Measurements from ENCODE around the gene KIFC1.
A peak's percentile ranks its signal among the peaks of the same experiment; 100 is the strongest.

Gene KIFC1

DNA sequence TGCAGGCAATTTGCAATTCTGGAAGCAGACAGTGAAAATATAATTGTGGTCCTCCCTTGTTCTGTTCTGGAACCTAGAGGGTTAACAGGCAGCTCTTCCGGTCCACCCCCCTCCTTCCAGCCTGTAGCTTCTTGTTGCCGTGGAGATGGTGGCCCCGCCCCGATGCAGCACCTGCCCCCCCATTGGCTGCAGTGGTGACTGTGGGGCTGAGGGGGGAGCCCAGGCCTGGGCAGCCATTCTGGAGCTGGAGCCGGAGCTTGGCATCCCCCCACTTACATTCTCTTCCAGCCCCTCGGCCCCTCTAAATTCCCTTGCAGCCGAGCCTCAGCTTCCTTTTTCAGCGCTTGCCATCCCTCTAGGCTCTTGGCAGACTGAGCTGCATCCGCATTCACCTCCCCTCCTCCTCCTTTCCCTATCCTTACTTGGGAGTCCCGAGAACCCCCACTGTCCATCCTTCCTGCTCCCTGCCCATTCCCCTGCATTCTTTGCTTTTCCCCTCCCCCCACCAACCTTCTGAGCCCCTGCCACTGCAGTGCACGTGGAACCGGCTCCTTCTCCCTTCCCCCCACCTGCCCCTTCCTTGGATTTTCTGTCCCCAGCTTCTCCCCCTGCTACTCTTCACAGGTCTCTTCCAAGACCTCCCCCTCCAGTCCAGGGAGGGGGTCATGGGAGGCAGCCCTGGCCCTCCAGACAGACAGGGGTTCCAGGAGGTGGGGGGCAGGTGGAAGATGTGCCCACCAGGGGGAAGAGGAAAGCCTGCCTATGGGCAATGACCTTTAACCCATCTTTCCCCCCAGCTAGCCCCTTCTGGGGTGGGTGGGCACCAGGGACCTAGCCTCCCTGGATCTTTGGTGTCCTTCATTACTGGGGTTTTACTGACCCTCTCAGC lies 39.6 kb downstream of the KIFC1 start:
- no peaks in the 10 kb centered on the region for H3K9me3 ChIP-seq (ENCODE audit: low read depth, low read length)
- no peak overlapping the region for H3K9ac ChIP-seq (ENCODE audit: insufficient read length)
- no peaks in the 10 kb centered on the region; the same call in 1 of the 2 replicates for H3K36me3 ChIP-seq (ENCODE audit: insufficient read depth, low read length)
- no peak overlapping the region for H3K27ac ChIP-seq
- peak overlapping the region; percentile 56 for H3K4me3 ChIP-seq
- no peak for DNase-seq (ENCODE audit: low read depth, low spot score)
- TF ChIP-seq EZH2 (IDR thresholded peaks at IDR 0.05) (no peak), POLR2AphosphoS5 (IDR thresholded peaks at IDR 0.05; ENCODE audit: borderline replicate concordance, low read depth, low read length) (no peak), FOXP2 (optimal IDR thresholded peaks at IDR 0.05; ENCODE audit: control extremely low read depth, extremely low read length, insufficient read depth) (peak; percentile 62)

GRCh38 chr6:33431880-33432541 lies 40.4 kb downstream of the KIFC1 start:
- no peaks in the 10 kb centered on the region for H3K9me3 ChIP-seq (ENCODE audit: low read depth, low read length)
- H3K36me3 ChIP-seq (ENCODE audit: insufficient read depth, low read length): peaks cover 7% of the 10 kb centered on the region; the same call in 1 of the 2 replicates
- peak overlapping the region; percentile 56; the same call in 1 of the 2 replicates for H3K4me3 ChIP-seq
- no peak for DNase-seq (ENCODE audit: low read depth, low spot score)
- no peak overlapping the region for H3K9ac ChIP-seq (ENCODE audit: insufficient read length)
- no peak for TF ChIP-seq EZH2 (IDR thresholded peaks at IDR 0.05)
- no peak for TF ChIP-seq FOXP2 (optimal IDR thresholded peaks at IDR 0.05; ENCODE audit: control extremely low read depth, extremely low read length, insufficient read depth)
- TF ChIP-seq POLR2AphosphoS5 (IDR thresholded peaks at IDR 0.05; ENCODE audit: borderline replicate concordance, low read depth, low read length): no peak
- no peak overlapping the region for H3K27ac ChIP-seq

- no peak overlapping the region for H3K9ac ChIP-seq (ENCODE audit: insufficient read length)
- TF ChIP-seq EZH2 (IDR thresholded peaks at IDR 0.05) (no peak), FOXP2 (optimal IDR thresholded peaks at IDR 0.05; ENCODE audit: control extremely low read depth, extremely low read length, insufficient read depth) (no peak), POLR2AphosphoS5 (IDR thresholded peaks at IDR 0.05; ENCODE audit: borderline replicate concordance, low read depth, low read length) (no peak)
- no peak for DNase-seq (ENCODE audit: low read depth, low spot score)
- no peak overlapping the region for H3K27ac ChIP-seq
- H3K4me3 ChIP-seq: no peak overlapping the region
- no peaks in the 10 kb centered on the region for H3K9me3 ChIP-seq (ENCODE audit: low read depth, low read length)
- H3K36me3 ChIP-seq (ENCODE audit: insufficient read depth, low read length): peaks cover 10% of the 10 kb centered on the region; the same call in 1 of the 2 replicates
These were observed 40.9 kb downstream of the KIFC1 start for GRCh38 chr6:33432546-33432945.

GRCh38 chr6:33433001-33433543 lies 41.4 kb downstream of the KIFC1 start:
- DNase-seq (ENCODE audit: low read depth, low spot score): no peak
- H3K36me3 ChIP-seq (ENCODE audit: insufficient read depth, low read length): peaks cover 12% of the 10 kb centered on the region; the same call in 1 of the 2 replicates
- H3K9ac ChIP-seq (ENCODE audit: insufficient read length): no peak overlapping the region
- no peaks in the 10 kb centered on the region for H3K9me3 ChIP-seq (ENCODE audit: low read depth, low read length)
- no peak overlapping the region for H3K27ac ChIP-seq
- H3K4me3 ChIP-seq: no peak overlapping the region
- TF ChIP-seq EZH2 (IDR thresholded peaks at IDR 0.05): no peak
- TF ChIP-seq POLR2AphosphoS5 (IDR thresholded peaks at IDR 0.05; ENCODE audit: borderline replicate concordance, low read depth, low read length): no peak
- no peak for TF ChIP-seq FOXP2 (optimal IDR thresholded peaks at IDR 0.05; ENCODE audit: control extremely low read depth, extremely low read length, insufficient read depth)

GRCh38 chr6:33433544-33434191 lies 42.0 kb downstream of the KIFC1 start:
- H3K27ac ChIP-seq: no peak overlapping the region

GRCh38 chr6:33434961-33435360 lies 43.3 kb downstream of the KIFC1 start:
- no peak overlapping the region for H3K9ac ChIP-seq (ENCODE audit: insufficient read length)
- H3K4me3 ChIP-seq: no peak overlapping the region
- peaks cover 19% of the 10 kb centered on the region; the same call in 1 of the 2 replicates for H3K36me3 ChIP-seq (ENCODE audit: insufficient read depth, low read length)
- no peak for DNase-seq (ENCODE audit: low read depth, low spot score)
- no peak for TF ChIP-seq EZH2 (IDR thresholded peaks at IDR 0.05)
- no peak for TF ChIP-seq POLR2AphosphoS5 (IDR thresholded peaks at IDR 0.05; ENCODE audit: borderline replicate concordance, low read depth, low read length)
- TF ChIP-seq FOXP2 (optimal IDR thresholded peaks at IDR 0.05; ENCODE audit: control extremely low read depth, extremely low read length, insufficient read depth): no peak
- H3K27ac ChIP-seq: no peak overlapping the region
- no peaks in the 10 kb centered on the region for H3K9me3 ChIP-seq (ENCODE audit: low read depth, low read length)

More at GRCh38 chr6:33433544-33434191, 42.0 kb downstream of the KIFC1 start:
- no peak for DNase-seq (ENCODE audit: low read depth, low spot score)
- peaks cover 18% of the 10 kb centered on the region; the same call in 1 of the 2 replicates for H3K36me3 ChIP-seq (ENCODE audit: insufficient read depth, low read length)
- H3K9ac ChIP-seq (ENCODE audit: insufficient read length): no peak overlapping the region
- no peak overlapping the region for H3K4me3 ChIP-seq
- no peaks in the 10 kb centered on the region for H3K9me3 ChIP-seq (ENCODE audit: low read depth, low read length)
- TF ChIP-seq EZH2 (IDR thresholded peaks at IDR 0.05) (no peak), POLR2AphosphoS5 (IDR thresholded peaks at IDR 0.05; ENCODE audit: borderline replicate concordance, low read depth, low read length) (no peak), FOXP2 (optimal IDR thresholded peaks at IDR 0.05; ENCODE audit: control extremely low read depth, extremely low read length, insufficient read depth) (no peak)

DNA sequence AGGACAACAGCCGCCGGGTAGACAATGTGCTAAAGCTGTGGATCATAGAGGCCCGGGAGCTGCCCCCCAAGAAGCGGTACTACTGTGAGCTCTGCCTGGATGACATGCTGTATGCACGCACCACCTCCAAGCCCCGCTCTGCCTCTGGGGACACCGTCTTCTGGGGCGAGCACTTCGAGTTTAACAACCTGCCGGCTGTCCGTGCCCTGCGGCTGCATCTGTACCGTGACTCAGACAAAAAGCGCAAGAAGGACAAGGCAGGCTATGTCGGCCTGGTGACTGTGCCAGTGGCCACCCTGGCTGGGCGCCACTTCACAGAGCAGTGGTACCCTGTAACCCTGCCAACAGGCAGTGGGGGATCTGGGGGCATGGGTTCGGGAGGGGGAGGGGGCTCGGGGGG lies 46.0 kb downstream of the KIFC1 start:
- Histone ChIP-seq H3K9ac (ENCODE audit: insufficient read length) (no peak overlapping the region), H3K27ac (no peak overlapping the region), H3K36me3 (ENCODE audit: insufficient read depth, low read length) (peaks cover 20% of the 10 kb centered on the region; the same call in 1 of the 2 replicates), H3K9me3 (ENCODE audit: low read depth, low read length) (no peaks in the 10 kb centered on the region), H3K4me3 (no peak overlapping the region)
- DNase-seq (ENCODE audit: low read depth, low spot score): no peak
- TF ChIP-seq POLR2AphosphoS5 (IDR thresholded peaks at IDR 0.05; ENCODE audit: borderline replicate concordance, low read depth, low read length): no peak
- TF ChIP-seq FOXP2 (optimal IDR thresholded peaks at IDR 0.05; ENCODE audit: control extremely low read depth, extremely low read length, insufficient read depth): no peak
- no peak for TF ChIP-seq EZH2 (IDR thresholded peaks at IDR 0.05)
